GM23338 (cell line): ENCODE results near the gene UBE3A.

ENCODE experiments used
- CTCF ChIP-seq, 2 experiments: fragments of 200-600 bp in 1 of 2; sonication (generic) in 1 of 2; conservative IDR thresholded peaks; 2 replicates each; pipeline versions ENCODE4 v1.5.1 to v1.6.1; 2016 to 2017; ENCODE audit warnings: antibody characterized with exemption in 2 of 2, low read depth in 2 of 2, mild to moderate bottlenecking in 2 of 2, moderate library complexity in 1 of 2
- EZH2 ChIP-seq: fragments of 200-600 bp; sonication (generic); IDR thresholded peaks from one replicate; pipeline ENCODE4 v1.8.0; 2017; ENCODE audit warnings: antibody characterized with exemption, mild to moderate bottlenecking, low read depth; ENCODE audit not compliant: unreplicated experiment
- POLR2AphosphoS5 ChIP-seq: IDR thresholded peaks from 2 replicates; pipeline ENCODE4 v1.6.1; 2016; ENCODE audit warnings: antibody characterized with exemption, low read depth

- TF ChIP-seq CTCF (conservative IDR thresholded peaks at IDR 0.05; ENCODE audit: low read depth in 2 of 2) = no peak
- TF ChIP-seq EZH2 = no peak
- no peak for TF ChIP-seq POLR2AphosphoS5
These were observed 12.7 kb upstream of the UBE3A start for GRCh38 chr15:25451501-25451900.
